Ishikawa (cell line): ENCODE results near the gene SEPTIN6.

Experiments used
- CEBPB ChIP-seq: IDR thresholded peaks from 2 replicates; pipeline ENCODE4 v1.6.1; 2012
- CREB1 ChIP-seq: IDR thresholded peaks from 2 replicates; pipeline ENCODE4 v1.6.1; 2012; ENCODE audit warnings: low read depth
- EGR1 ChIP-seq: IDR thresholded peaks from 2 replicates; pipeline ENCODE4 v1.6.1; 2012
- EP300 ChIP-seq: IDR thresholded peaks from 2 replicates; pipeline ENCODE4 v1.6.1; 2012; ENCODE audit warnings: borderline replicate concordance
- FOXM1 ChIP-seq: IDR thresholded peaks from 2 replicates; pipeline ENCODE4 v1.6.1; 2012; ENCODE audit warnings: low read depth, borderline replicate concordance
- NFIC ChIP-seq: IDR thresholded peaks from 2 replicates; pipeline ENCODE4 v1.6.1; 2012
- RAD21 ChIP-seq: IDR thresholded peaks from 2 replicates; pipeline ENCODE4 v1.6.1; 2012; ENCODE audit warnings: low read depth
- TAF1 ChIP-seq: IDR thresholded peaks from 2 replicates; pipeline ENCODE4 v1.6.1; 2012; ENCODE audit warnings: low read depth, mild to moderate bottlenecking
- TCF12 ChIP-seq: IDR thresholded peaks from 2 replicates; pipeline ENCODE4 v1.6.1; 2012; ENCODE audit warnings: low read depth
- TEAD4 ChIP-seq: IDR thresholded peaks from 2 replicates; pipeline ENCODE4 v1.6.1; 2012
- USF1 ChIP-seq: IDR thresholded peaks from 2 replicates; pipeline ENCODE4 v1.6.1; 2012
- YY1 ChIP-seq: IDR thresholded peaks from 2 replicates; pipeline ENCODE4 v1.6.1; 2012; ENCODE audit warnings: low read depth
- ZBTB7A ChIP-seq: IDR thresholded peaks from 2 replicates; pipeline ENCODE4 v1.6.1; 2012; ENCODE audit warnings: low read depth
- TF ChIP-seq, protein P1 (sequence below): IDR thresholded peaks from 2 replicates; pipeline ENCODE4 v1.6.1; 2012
- TF ChIP-seq, protein P2 (sequence below): IDR thresholded peaks from 2 replicates; pipeline ENCODE4 v1.6.1; 2012; ENCODE audit warnings: low read depth, mild to moderate bottlenecking

Gene SEPTIN6

DNA sequence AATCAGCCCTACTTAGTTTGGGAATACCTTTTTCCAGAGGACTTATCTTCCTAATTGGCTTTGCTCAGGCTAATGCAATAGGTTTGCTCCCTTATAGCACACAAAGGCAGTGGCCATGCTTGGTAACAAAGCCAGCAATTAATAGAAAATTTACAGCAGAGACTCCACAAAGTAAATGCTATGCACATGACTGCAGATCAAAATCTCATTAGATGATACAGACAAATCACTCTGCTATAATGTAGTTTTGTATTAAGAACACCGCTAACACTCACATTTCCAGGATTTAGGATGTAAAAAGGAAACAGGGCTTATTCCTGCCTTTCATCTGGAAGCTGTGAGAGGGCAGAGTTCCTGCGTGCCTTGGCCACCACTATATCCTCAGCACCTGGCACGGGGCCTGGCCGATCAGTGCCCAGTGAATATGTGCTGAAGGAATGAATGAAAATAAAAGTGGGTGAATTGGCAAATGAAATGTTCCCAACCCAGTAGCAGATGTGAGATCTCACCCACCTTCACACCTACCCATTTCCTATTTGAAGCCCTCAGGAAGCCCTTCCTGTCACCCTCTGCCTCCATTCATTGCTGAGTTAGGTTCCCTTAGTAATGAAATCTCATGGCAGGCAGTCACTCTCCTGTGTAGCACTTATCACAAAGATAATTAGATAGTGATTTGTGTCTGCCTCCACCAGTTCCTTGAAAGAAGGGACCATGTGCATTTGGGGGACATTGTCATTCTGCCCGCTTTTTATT lies 5.1 kb downstream of the SEPTIN6 start:
- TF ChIP-seq NFIC, result no peak
- TF ChIP-seq, protein P1, sequence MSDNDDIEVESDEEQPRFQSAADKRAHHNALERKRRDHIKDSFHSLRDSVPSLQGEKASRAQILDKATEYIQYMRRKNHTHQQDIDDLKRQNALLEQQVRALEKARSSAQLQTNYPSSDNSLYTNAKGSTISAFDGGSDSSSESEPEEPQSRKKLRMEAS, result no peak
- TF ChIP-seq TAF1, result no peak
- no peak for TF ChIP-seq CREB1
- no peak for TF ChIP-seq CEBPB
- no peak for TF ChIP-seq YY1
- no peak for TF ChIP-seq EGR1
- TF ChIP-seq TCF12, result no peak
- TF ChIP-seq, protein P2, sequence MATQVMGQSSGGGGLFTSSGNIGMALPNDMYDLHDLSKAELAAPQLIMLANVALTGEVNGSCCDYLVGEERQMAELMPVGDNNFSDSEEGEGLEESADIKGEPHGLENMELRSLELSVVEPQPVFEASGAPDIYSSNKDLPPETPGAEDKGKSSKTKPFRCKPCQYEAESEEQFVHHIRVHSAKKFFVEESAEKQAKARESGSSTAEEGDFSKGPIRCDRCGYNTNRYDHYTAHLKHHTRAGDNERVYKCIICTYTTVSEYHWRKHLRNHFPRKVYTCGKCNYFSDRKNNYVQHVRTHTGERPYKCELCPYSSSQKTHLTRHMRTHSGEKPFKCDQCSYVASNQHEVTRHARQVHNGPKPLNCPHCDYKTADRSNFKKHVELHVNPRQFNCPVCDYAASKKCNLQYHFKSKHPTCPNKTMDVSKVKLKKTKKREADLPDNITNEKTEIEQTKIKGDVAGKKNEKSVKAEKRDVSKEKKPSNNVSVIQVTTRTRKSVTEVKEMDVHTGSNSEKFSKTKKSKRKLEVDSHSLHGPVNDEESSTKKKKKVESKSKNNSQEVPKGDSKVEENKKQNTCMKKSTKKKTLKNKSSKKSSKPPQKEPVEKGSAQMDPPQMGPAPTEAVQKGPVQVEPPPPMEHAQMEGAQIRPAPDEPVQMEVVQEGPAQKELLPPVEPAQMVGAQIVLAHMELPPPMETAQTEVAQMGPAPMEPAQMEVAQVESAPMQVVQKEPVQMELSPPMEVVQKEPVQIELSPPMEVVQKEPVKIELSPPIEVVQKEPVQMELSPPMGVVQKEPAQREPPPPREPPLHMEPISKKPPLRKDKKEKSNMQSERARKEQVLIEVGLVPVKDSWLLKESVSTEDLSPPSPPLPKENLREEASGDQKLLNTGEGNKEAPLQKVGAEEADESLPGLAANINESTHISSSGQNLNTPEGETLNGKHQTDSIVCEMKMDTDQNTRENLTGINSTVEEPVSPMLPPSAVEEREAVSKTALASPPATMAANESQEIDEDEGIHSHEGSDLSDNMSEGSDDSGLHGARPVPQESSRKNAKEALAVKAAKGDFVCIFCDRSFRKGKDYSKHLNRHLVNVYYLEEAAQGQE, result no peak
- TF ChIP-seq TEAD4, result no peak
- no peak for TF ChIP-seq FOXM1
- no peak for TF ChIP-seq ZBTB7A
- no peak for TF ChIP-seq EP300

DNA sequence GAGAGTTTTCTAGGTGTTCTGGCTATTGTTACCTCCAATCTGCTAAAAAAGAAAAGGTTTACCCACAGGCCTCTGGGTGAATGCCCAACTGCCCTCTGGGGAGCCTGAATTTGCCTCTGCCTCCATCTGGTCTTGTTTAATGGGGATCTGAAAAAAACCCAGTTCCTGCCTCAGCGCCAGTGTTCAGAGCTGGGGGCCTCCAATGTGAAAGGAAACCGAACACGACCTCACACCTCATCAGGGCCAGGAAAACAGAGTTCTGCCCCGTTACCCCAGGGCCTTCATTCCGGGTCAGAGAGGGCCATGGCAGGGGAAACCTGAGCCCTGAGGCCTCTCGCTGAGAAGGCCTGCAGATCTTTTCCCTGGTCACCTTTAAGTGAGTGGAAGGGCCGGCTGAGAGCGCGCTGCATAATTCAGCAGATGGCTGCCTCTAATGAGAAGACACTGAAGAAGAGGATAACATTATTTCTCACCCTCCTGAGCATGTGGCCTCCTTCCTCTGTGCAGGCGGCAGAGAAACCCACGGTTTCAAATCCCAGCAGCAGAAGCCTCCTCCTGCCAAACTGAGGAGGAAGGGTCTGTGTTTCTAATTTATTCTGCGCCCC lies 6.8 kb downstream of the SEPTIN6 start:
- TF ChIP-seq, protein P2, result no peak
- no peak for TF ChIP-seq RAD21
- no peak for TF ChIP-seq TEAD4
- no peak for TF ChIP-seq USF1
- no peak for TF ChIP-seq EP300
- TF ChIP-seq TAF1, result no peak
- no peak for TF ChIP-seq CREB1
- TF ChIP-seq CEBPB, result no peak
- no peak for TF ChIP-seq YY1
- TF ChIP-seq NFIC, result no peak
- no peak for TF ChIP-seq ZBTB7A
- TF ChIP-seq EGR1, result no peak
- no peak for TF ChIP-seq TCF12
- TF ChIP-seq, protein P1, result no peak

GRCh38 chrX:119685225-119686066 lies 7.5 kb downstream of the SEPTIN6 start:
- TF ChIP-seq RAD21 (no peak), NFIC (no peak), ZBTB7A (no peak), EP300 (no peak), YY1 (no peak), TCF12 (no peak), CEBPB (no peak), TAF1 (no peak), USF1 (no peak), EGR1 (no peak), TEAD4 (no peak), FOXM1 (no peak)
- TF ChIP-seq, protein P1, result no peak

GRCh38 chrX:119684916-119685224 lies 8.1 kb downstream of the SEPTIN6 start:
- no peak for TF ChIP-seq EP300
- TF ChIP-seq YY1, result no peak
- no peak for TF ChIP-seq FOXM1
- TF ChIP-seq, protein P2, result no peak
- TF ChIP-seq USF1, result no peak
- TF ChIP-seq, protein P1, result no peak
- no peak for TF ChIP-seq RAD21
- TF ChIP-seq ZBTB7A, result no peak
- no peak for TF ChIP-seq TEAD4
- TF ChIP-seq CREB1, result no peak
- TF ChIP-seq TAF1, result no peak
- TF ChIP-seq CEBPB, result no peak
- TF ChIP-seq NFIC, result no peak
- TF ChIP-seq TCF12, result no peak
- no peak for TF ChIP-seq EGR1
